H54 (cell line): ENCODE measurements around the gene CAPN5.

Experiments used
- DNase-seq: peaks from one replicate; pipeline ENCODE4 v3.0.0; 2011; ENCODE audit warnings: low spot score, mixed read lengths; ENCODE audit not compliant: insufficient read length
- FAIRE-seq: peaks from 3 replicates; lab custom pipeline; 2011; peaks lifted over from hg19 to GRCh38; lab: Jason Lieb, UNC
- POLR2A ChIP-seq: IDR thresholded peaks from 2 replicates; pipeline ENCODE4 v1.6.1; 2011; ENCODE audit warnings: low read depth, mild to moderate bottlenecking, low read length

CAPN5 gene

DNA sequence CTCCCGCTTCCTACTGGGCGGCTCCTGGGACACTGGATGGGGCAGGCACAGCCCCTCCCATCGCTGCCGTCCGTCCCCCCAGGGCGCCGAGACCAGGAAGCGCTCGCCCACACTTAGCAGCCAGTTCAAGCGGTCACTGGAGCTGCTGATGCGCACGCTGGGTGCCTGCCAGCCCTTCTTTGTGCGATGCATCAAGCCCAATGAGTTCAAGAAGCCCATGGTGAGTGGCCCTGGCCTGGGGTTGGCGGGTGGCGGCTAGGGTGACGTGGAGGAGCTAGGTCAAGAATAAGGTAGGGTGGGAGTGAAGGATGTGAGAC is 105.9 kb downstream of the CAPN5 start:
- FAIRE-seq: no peak
- TF ChIP-seq POLR2A: no peak
- no peak for DNase-seq

GRCh38 chr11:77173494-77173893 is 106.7 kb downstream of the CAPN5 start:
- FAIRE-seq (no peak), DNase-seq (no peak)
- no peak for TF ChIP-seq POLR2A

DNA sequence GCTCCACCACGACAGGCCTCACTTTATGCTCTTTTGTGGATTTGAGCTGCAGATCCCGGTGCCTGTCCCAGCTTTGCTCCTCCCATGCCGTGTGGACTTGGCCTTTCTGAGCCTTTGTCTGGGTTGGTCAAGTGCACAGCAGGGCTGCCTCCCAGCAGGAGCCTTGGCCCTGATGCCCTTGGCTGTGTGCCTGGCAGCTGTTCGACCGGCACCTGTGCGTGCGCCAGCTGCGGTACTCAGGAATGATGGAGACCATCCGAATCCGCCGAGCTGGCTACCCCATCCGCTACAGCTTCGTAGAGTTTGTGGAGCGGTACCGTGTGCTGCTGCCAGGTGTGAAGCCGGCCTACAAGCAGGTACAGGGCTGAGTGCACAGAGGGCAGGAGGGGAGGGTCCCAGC is 107.8 kb downstream of the CAPN5 start:
- FAIRE-seq (no peak), DNase-seq (no peak)
- TF ChIP-seq POLR2A: no peak

DNA sequence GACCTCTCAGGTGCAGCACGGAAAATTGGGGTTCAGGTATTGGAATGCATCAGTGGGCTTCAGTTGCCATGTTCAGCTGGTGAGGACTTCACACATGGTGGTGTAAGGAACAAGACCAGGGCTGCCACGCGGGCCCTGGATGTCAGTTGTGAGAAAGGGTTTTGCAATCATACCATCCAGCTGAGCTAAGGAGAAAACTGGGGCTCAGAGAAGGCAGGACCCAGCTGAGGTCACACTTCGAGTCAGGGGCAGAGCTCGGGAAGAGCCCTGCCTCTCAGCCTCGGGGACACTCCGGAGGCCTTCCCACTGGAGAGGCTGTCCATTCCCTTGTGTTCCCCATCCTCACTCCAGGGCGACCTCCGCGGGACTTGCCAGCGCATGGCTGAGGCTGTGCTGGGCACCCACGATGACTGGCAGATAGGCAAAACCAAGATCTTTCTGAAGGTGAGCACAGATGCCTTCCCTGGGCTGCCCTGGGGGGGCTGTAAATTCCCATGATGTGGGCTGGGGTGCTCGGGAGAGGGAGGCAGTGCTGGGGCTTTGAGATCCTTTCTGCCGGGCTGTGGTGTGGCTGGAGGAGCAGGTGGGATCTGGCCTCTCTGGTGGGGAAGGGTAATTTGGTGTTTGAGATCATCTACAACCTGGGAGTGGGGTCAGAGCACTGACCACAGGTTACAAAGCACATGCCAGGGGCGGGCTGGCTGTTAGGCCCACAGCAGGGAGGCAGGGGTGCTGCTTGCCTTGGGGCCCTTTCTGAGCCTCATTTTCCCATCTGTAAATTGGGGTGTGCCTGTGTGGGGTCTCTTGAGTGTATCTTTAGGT is 108.5 kb downstream of the CAPN5 start:
- DNase-seq: no peak
- FAIRE-seq: no peak
- TF ChIP-seq POLR2A: no peak
